Mesendoderm (in vitro differentiated cells): Measurements from ENCODE around the gene COLEC12.

ENCODE experiments used
- DNase-seq: peaks from one replicate; pipeline ENCODE4 v3.0.0; 2013
- H2AK5ac ChIP-seq: 2 replicates; pipeline ENCODE4 v1.6.1; 2013; ENCODE audit warnings: low read length, inconsistent platforms
- H2BK120ac ChIP-seq: 2 replicates; pipeline ENCODE4 v1.6.1; 2013; ENCODE audit warnings: low read depth, mild to moderate bottlenecking, low read length, moderate library complexity, mixed read lengths
- H2BK15ac ChIP-seq: replicated peaks from 2 replicates; pipeline ENCODE4 v1.6.1; 2013; ENCODE audit warnings: low read depth, mild to moderate bottlenecking, moderate library complexity
- H2BK5ac ChIP-seq: 2 replicates; pipeline ENCODE4 v1.6.1; 2013; ENCODE audit warnings: low read length, inconsistent platforms
- H3K18ac ChIP-seq: 2 replicates; pipeline ENCODE4 v1.6.1; 2013; ENCODE audit warnings: mild to moderate bottlenecking, low read length, mixed read lengths
- H3K23ac ChIP-seq: one replicate; pipeline ENCODE4 v1.6.1; 2013; ENCODE audit warnings: low read length
- H3K27ac ChIP-seq: 2 replicates; pipeline ENCODE4 v1.5.1; 2013; ENCODE audit warnings: low read depth, mild to moderate bottlenecking, inconsistent platforms, low read length, moderate library complexity
- H3K27me3 ChIP-seq: 2 replicates; pipeline ENCODE4 v1.6.1; 2013; ENCODE audit warnings: low read length, control low read depth, mild to moderate bottlenecking, inconsistent platforms; ENCODE audit not compliant: insufficient read depth, poor library complexity
- H3K36me3 ChIP-seq: 2 replicates; pipeline ENCODE4 v1.6.1; 2013; ENCODE audit warnings: low read length, inconsistent platforms; ENCODE audit not compliant: control insufficient read depth, insufficient read depth
- H3K4ac ChIP-seq: one replicate; pipeline ENCODE4 v1.6.1; 2013; ENCODE audit warnings: low read depth, mild to moderate bottlenecking, low read length, moderate library complexity
- H3K4me1 ChIP-seq: 2 replicates; pipeline ENCODE4 v1.6.1; 2013; ENCODE audit warnings: low read depth, low read length, inconsistent platforms; ENCODE audit not compliant: control insufficient read depth
- H3K4me2 ChIP-seq: 2 replicates; pipeline ENCODE4 v1.6.1; 2013; ENCODE audit warnings: low read length
- H3K4me3 ChIP-seq: 2 replicates; pipeline ENCODE4 v1.5.1; 2013; ENCODE audit warnings: mild to moderate bottlenecking, low read length
- H3K56ac ChIP-seq: one replicate; pipeline ENCODE4 v1.6.1; 2013; ENCODE audit warnings: low read length
- H3K79me1 ChIP-seq: 2 replicates; pipeline ENCODE4 v1.6.1; 2013; ENCODE audit warnings: low read length, inconsistent platforms
- H3K79me2 ChIP-seq: 2 replicates; pipeline ENCODE4 v1.6.1; 2013; ENCODE audit warnings: mild to moderate bottlenecking, low read length; ENCODE audit not compliant: control insufficient read depth, insufficient read depth
- H3K9ac ChIP-seq: 2 replicates; pipeline ENCODE4 v1.6.1; 2013; ENCODE audit warnings: low read length, inconsistent platforms
- H4K5ac ChIP-seq: one replicate; pipeline ENCODE4 v1.6.1; 2013; ENCODE audit warnings: low read length
- H4K8ac ChIP-seq: one replicate; pipeline ENCODE4 v1.6.1; 2013; ENCODE audit warnings: low read depth, mild to moderate bottlenecking, control low read depth, low read length, moderate library complexity
- WGBS: extraction: QIAGEN DNeasy Blood & Tissue Kit; methylation state at CpG from one replicate; pipeline ENCODE4 v1.1.7; 2013; ENCODE audit warnings: low lambda C conversion rate, missing lambda C conversion rate; ENCODE audit not compliant: insufficient coverage; ENCODE audit errors: extremely low coverage; 5-methylcytosine and 5-hydroxymethylcytosine counted together

COLEC12 gene

DNA sequence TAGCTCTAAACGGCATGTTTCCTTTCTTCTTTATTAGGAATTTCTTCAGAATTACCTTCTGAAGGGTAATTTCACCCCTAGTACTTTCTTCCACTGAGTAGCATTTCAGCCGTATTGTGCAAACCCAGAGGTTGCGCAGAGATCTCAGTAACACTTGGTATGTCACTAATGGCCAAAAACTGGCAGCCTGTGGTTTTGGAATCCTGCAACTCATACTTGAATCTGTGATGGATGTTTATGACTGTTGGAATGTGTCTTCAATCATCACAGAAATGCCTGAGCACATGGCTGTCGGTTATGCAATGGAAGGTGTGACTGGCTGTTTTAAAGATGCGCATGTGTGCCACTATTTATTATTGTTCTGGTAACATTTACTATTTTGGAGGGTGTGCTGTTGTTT lies 100.0 kb downstream of the COLEC12 start:
- no peaks in the 10 kb centered on the region for H3K27me3 ChIP-seq
- H3K56ac ChIP-seq = no peak overlapping the region
- no peak overlapping the region for H2BK5ac ChIP-seq
- H3K36me3 ChIP-seq = no peaks in the 10 kb centered on the region
- no peaks in the 10 kb centered on the region for H3K79me1 ChIP-seq
- H3K4me2 ChIP-seq = no peak overlapping the region
- H4K8ac ChIP-seq = no peak overlapping the region
- H4K5ac ChIP-seq = no peak overlapping the region
- H2AK5ac ChIP-seq = no peak overlapping the region
- H3K4me3 ChIP-seq = no peak overlapping the region
- no peak overlapping the region for H3K4ac ChIP-seq
- no peak overlapping the region for H3K23ac ChIP-seq
- no peak overlapping the region for H3K9ac ChIP-seq
- WGBS = no CpG with 5 or more reads among the region's 5 CpGs
- no peaks in the 10 kb centered on the region for H3K79me2 ChIP-seq
- no peak for DNase-seq
- H2BK15ac ChIP-seq = no peak overlapping the region
- no peaks in the 10 kb centered on the region for H3K4me1 ChIP-seq
- H3K18ac ChIP-seq = no peak overlapping the region
- H2BK120ac ChIP-seq = no peak overlapping the region
- H3K27ac ChIP-seq = no peak overlapping the region

DNA sequence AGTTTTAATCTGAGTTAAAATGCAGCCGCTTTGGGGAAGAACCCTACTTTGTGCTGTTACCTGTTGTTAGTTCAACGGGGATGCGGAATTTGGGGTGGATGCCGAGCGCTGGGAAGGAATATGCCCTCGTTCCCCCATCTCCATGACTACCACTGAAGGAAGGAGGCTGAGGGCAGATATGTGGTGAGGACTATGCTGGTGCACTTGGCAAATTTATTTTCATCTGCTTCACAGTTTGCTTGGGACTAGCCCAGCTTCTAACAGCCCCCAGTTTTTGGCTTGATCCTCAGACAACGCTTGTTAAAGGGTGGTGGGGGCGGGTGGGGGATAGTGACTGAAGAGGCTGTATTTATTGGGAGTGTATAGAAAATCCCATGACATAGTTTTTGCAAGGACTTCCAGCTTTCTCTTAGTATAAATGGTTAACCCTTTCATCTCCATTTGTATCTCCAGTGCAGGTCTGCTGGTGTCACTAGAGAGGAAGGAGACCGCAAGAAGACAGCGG lies 100.8 kb downstream of the COLEC12 start:
- Histone ChIP-seq H3K9ac (no peak overlapping the region), H3K18ac (no peak overlapping the region), H3K79me1 (peaks cover 2% of the 10 kb centered on the region), H2AK5ac (no peak overlapping the region), H3K79me2 (no peaks in the 10 kb centered on the region), H4K5ac (no peak overlapping the region), H3K4me2 (no peak overlapping the region), H3K4me1 (no peaks in the 10 kb centered on the region), H4K8ac (no peak overlapping the region), H2BK5ac (no peak overlapping the region), H3K4ac (no peak overlapping the region), H3K36me3 (no peaks in the 10 kb centered on the region), H2BK120ac (no peak overlapping the region), H3K27ac (no peak overlapping the region), H2BK15ac (no peak overlapping the region), H3K4me3 (no peak overlapping the region), H3K56ac (no peak overlapping the region), H3K27me3 (no peaks in the 10 kb centered on the region), H3K23ac (no peak overlapping the region)
- no peak for DNase-seq
- WGBS = no CpG with 5 or more reads among the region's 10 CpGs

DNA sequence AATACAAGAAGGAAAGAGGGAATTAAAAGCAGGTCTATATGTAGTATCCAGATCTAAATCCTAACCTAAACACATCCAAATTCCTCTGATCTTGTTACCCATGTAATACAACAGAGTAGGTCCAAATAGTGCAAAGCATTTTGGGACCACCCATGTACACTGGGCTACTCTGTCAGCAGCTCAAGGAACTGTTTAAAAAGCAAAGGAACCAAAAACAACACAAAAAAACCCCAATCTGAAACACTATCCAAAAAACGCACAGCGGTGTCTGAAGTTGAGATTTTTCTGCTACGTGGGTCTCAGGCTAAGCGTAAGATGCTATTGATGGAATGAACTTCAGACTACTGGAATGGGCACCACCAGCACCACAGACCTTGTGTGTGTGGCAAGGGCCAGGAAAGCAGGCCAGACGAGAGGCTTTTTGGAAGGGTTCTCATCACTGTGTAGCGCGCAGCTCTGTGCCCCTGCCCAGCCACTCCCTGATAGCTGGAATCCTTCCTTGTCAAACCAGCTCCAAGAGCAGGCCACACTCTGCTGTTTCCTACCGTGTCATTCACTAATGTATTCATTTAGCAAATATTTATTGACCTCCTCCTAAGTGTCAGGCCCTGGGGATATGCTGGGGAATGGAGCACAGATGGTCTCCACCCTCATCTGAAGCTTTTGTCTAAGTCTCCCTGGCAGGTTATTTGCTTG lies 101.4 kb downstream of the COLEC12 start:
- no peaks in the 10 kb centered on the region for H3K36me3 ChIP-seq
- H3K4me2 ChIP-seq = no peak overlapping the region
- no peak overlapping the region for H2AK5ac ChIP-seq
- no peak overlapping the region for H3K9ac ChIP-seq
- no peak overlapping the region for H4K8ac ChIP-seq
- H3K27me3 ChIP-seq = no peaks in the 10 kb centered on the region
- no peak overlapping the region for H3K4ac ChIP-seq
- no peak overlapping the region for H2BK15ac ChIP-seq
- no peak overlapping the region for H3K4me3 ChIP-seq
- H4K5ac ChIP-seq = no peak overlapping the region
- DNase-seq = no peak
- H2BK120ac ChIP-seq = no peak overlapping the region
- H3K23ac ChIP-seq = no peak overlapping the region
- no peaks in the 10 kb centered on the region for H3K4me1 ChIP-seq
- H3K27ac ChIP-seq = no peak overlapping the region
- H3K18ac ChIP-seq = no peak overlapping the region
- no CpG with 5 or more reads among the region's 8 CpGs for WGBS
- no peaks in the 10 kb centered on the region for H3K79me2 ChIP-seq
- H2BK5ac ChIP-seq = no peak overlapping the region
- no peak overlapping the region for H3K56ac ChIP-seq
- peaks cover 2% of the 10 kb centered on the region for H3K79me1 ChIP-seq

DNA sequence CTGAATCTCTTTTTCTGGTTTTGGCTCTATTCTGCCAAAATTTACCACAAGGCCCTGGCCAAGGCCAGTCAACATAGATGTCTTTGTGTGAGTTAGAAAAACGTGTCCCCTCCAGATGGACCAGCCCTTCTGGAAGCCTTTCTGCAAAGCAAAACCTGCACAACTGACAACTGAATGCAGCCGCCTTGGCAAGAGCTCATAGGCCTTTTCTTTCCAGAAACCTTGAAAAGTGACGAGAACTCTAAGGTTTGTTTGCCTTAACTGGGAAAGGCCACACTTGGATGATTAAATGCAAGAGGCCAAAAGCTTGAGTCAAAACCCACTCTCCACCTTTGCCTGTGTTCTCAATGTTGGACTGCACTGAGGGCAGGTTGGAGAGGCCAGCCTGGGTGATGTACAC lies 103.9 kb downstream of the COLEC12 start:
- no peak overlapping the region for H2BK120ac ChIP-seq
- WGBS = no CpG with 5 or more reads among the region's 3 CpGs
- H2BK5ac ChIP-seq = no peak overlapping the region
- H2BK15ac ChIP-seq = no peak overlapping the region
- no peaks in the 10 kb centered on the region for H3K27me3 ChIP-seq
- no peak overlapping the region for H3K18ac ChIP-seq
- no peak for DNase-seq
- H3K36me3 ChIP-seq = no peaks in the 10 kb centered on the region
- H3K4me3 ChIP-seq = no peak overlapping the region
- H3K9ac ChIP-seq = no peak overlapping the region
- H3K27ac ChIP-seq = no peak overlapping the region
- no peak overlapping the region for H3K23ac ChIP-seq
- H3K4ac ChIP-seq = no peak overlapping the region
- H3K79me1 ChIP-seq = peaks cover 2% of the 10 kb centered on the region
- no peak overlapping the region for H3K56ac ChIP-seq
- no peak overlapping the region for H3K4me2 ChIP-seq
- H3K79me2 ChIP-seq = no peaks in the 10 kb centered on the region
- H3K4me1 ChIP-seq = no peaks in the 10 kb centered on the region
- no peak overlapping the region for H4K8ac ChIP-seq
- H2AK5ac ChIP-seq = no peak overlapping the region
- no peak overlapping the region for H4K5ac ChIP-seq

DNA sequence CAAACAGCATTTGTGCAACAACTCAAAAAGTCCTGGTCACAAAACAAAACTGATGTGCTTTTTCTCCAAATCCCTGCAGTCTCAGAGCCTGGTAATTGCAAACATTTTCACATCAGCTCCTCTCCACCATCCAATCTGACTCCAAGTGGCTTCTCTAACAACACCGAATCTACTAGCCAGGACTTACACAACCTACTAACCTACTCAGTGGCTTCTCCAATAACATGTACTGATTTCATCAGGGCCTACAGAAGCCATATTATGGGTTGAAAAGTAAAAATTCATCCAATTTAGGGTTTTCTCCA lies 104.3 kb downstream of the COLEC12 start:
- Histone ChIP-seq H3K4me2 (no peak overlapping the region), H2BK15ac (no peak overlapping the region), H2AK5ac (no peak overlapping the region), H4K5ac (no peak overlapping the region), H3K23ac (no peak overlapping the region), H3K27ac (no peak overlapping the region), H3K79me2 (no peaks in the 10 kb centered on the region), H3K9ac (no peak overlapping the region), H3K56ac (no peak overlapping the region), H3K4me3 (no peak overlapping the region), H3K36me3 (no peaks in the 10 kb centered on the region), H2BK5ac (no peak overlapping the region), H3K27me3 (no peaks in the 10 kb centered on the region), H3K4ac (no peak overlapping the region), H2BK120ac (no peak overlapping the region), H3K79me1 (peaks cover 2% of the 10 kb centered on the region), H4K8ac (no peak overlapping the region), H3K18ac (no peak overlapping the region), H3K4me1 (no peaks in the 10 kb centered on the region)
- WGBS = no CpG with 5 or more reads among the region's 1 CpG
- no peak for DNase-seq
